Measurements from ENCODE around the gene GSTO1. TPM values are rescaled to one million over a fixed set of nuclear protein-coding genes. Genes with fewer than 3 reads are reported as not detected.
A peak's percentile ranks its signal among the peaks of the same experiment; 100 is the strongest.

The GSTO1 gene
- polyA plus RNA-seq, 1 donor (not counting 4 experiments of a cell fraction or from before 2014, with no cell fraction given) = 338 TPM

DNA sequence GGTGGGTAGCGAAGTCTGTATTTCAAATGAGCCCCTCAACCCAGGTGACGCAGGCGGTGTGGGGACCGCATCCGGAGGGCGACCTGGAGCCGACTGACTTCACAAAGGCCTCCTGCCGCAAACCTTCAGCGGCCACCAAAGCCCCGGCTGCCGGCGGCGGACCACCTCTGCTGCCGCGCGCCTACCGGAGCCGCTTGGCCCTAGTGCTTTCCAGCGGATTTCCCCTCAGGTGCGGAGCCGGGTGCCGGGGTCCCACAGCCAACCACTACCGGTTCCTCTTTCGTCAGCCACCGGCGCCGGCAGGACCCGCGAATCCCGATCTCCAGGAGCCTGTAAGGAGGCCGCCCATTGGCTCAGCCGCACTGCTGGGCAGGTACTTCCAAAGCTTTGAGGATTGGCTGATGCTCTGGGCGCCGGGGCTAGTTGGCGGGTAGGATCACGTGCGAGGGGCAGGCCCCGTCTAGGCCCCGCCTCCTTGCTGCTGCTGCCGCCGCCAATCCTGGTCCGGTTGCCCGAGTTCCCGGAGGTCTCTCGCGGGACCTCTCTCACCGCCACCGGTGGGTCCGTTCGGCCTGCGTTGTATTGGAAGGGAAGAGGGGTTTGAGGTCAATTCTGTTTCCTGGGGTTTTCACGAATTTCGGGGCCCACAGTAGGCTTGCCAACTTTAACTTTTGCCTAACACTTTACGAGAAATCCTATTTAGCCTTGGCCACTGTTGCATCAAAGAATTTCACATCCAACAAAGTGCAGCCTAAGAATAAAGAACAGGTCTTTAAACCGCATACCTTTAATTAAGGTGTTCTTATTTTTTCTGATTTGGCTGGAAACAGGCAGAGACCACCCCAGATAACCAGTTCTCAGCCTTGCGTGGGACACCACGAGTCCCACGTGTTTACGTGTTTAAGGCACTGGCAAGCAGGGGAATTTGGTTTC is 14.3 kb downstream of the GSTO1 start, which contains the start of gene GSTO2:
Gene GSTO2 (plus strand): TSS at position 472 of the 933 bp plus-strand sequence. CDS start 5,732 bp downstream, outside the sequence.
- FAIRE-seq = no peak
- dilution Hi-C loops (cut with MboI; ENCODE audit: extremely low pct_ligation_motif_present, low sequenced_read_pairs) = no loop called here
- H2AFZ ChIP-seq (ENCODE audit: control insufficient read depth, low read length) = peak within 1 kb of the TSS; percentile 89

GRCh38 chr10:104273286-104273685 is 18.6 kb downstream of the GSTO1 start:
- TF ChIP-seq CTCF (optimal IDR thresholded peaks at IDR 0.05 in 1 of 3, IDR thresholded peaks at IDR 0.05 in 1 of 3, conservative IDR thresholded peaks at IDR 0.05 in 1 of 3; ENCODE audit: extremely low read depth in 1 of 3, insufficient read depth in 2 of 3, low read length in 3 of 3) = no peak
- Histone ChIP-seq H3K4me3 (ENCODE audit: control insufficient read depth in 2 of 3, extremely low read depth in 1 of 3, insufficient read depth in 2 of 3, low read depth in 1 of 3, low read length in 3 of 3) (no peak overlapping the region), H2AFZ (ENCODE audit: control insufficient read depth, low read length) (no peak overlapping the region), H3K9me3 (ENCODE audit: control insufficient read depth, low read depth, low read length) (no peaks in the 10 kb centered on the region), H3K27ac (ENCODE audit: control insufficient read depth, insufficient read depth, low read length) (no peak overlapping the region), H3K27me3 (ENCODE audit: control insufficient read depth, extremely low read depth, insufficient read depth, low read length) (no peaks in the 10 kb centered on the region), H3K9me1 (ENCODE audit: control insufficient read depth, extremely low read depth, insufficient read depth, low read length) (no peaks in the 10 kb centered on the region), H3K79me2 (ENCODE audit: control insufficient read depth, insufficient read depth, low read length) (peaks cover 11% of the 10 kb centered on the region), H3K4me1 (ENCODE audit: control insufficient read depth, extremely low read depth, insufficient read depth, low read length) (peaks cover 19% of the 10 kb centered on the region), H3K36me3 (ENCODE audit: control insufficient read depth in 2 of 2, extremely low read depth in 1 of 2, insufficient read depth in 2 of 2, low read length in 2 of 2) (peaks cover 3 to 6% of the 10 kb centered on the region in 2 experiments), H3K9ac (ENCODE audit: control insufficient read depth, extremely low read depth, insufficient read depth, low read length) (no peak overlapping the region), H4K20me1 (ENCODE audit: control insufficient read depth, extremely low read depth, insufficient read depth, low read length) (no peaks in the 10 kb centered on the region), H3K4me2 (ENCODE audit: control insufficient read depth, extremely low read depth, insufficient read depth, low read depth, low read length) (no peak overlapping the region)
- dilution Hi-C loops (cut with MboI; ENCODE audit: extremely low pct_ligation_motif_present, low sequenced_read_pairs) = no loop called here
- DNase-seq (ENCODE audit: low read depth, low spot score) (no peak), FAIRE-seq (no peak)

More for the DNA sequence above, 14.3 kb downstream of the GSTO1 start, which contains the start of gene GSTO2:
- H3K9me3 ChIP-seq (ENCODE audit: control insufficient read depth, low read depth, low read length) = no peaks in the 10 kb centered on the region
- H3K36me3 ChIP-seq (ENCODE audit: control insufficient read depth in 2 of 2, extremely low read depth in 1 of 2, insufficient read depth in 2 of 2, low read length in 2 of 2) = peaks cover 7 to 12% of the 10 kb centered on the region in 2 experiments
- H3K4me1 ChIP-seq (ENCODE audit: control insufficient read depth, extremely low read depth, insufficient read depth, low read length) = peaks cover 8% of the 10 kb centered on the region
- peak within 1 kb of the TSS; percentile 96 for H3K9ac ChIP-seq (ENCODE audit: control insufficient read depth, extremely low read depth, insufficient read depth, low read length)
- peak within 1 kb of the TSS; percentile 87 for H3K4me2 ChIP-seq (ENCODE audit: control insufficient read depth, extremely low read depth, insufficient read depth, low read depth, low read length)
- H3K27ac ChIP-seq (ENCODE audit: control insufficient read depth, insufficient read depth, low read length) = peak within 1 kb of the TSS; percentile 95
- DNase-seq (ENCODE audit: low read depth, low spot score) = peak; percentile 87
- H3K4me3 ChIP-seq (ENCODE audit: control insufficient read depth in 2 of 3, extremely low read depth in 1 of 3, insufficient read depth in 2 of 3, low read depth in 1 of 3, low read length in 3 of 3) = peak within 1 kb of the TSS; percentile 61 to 89 (median 75)
- no peaks in the 10 kb centered on the region for H3K27me3 ChIP-seq (ENCODE audit: control insufficient read depth, extremely low read depth, insufficient read depth, low read length)
- peaks cover 22% of the 10 kb centered on the region for H3K79me2 ChIP-seq (ENCODE audit: control insufficient read depth, insufficient read depth, low read length)
- TF ChIP-seq CTCF (optimal IDR thresholded peaks at IDR 0.05 in 1 of 3, IDR thresholded peaks at IDR 0.05 in 1 of 3, conservative IDR thresholded peaks at IDR 0.05 in 1 of 3; ENCODE audit: extremely low read depth in 1 of 3, insufficient read depth in 2 of 3, low read length in 3 of 3) (no peak), EZH2 (IDR thresholded peaks at IDR 0.05; ENCODE audit: low read length) (no peak)
- H3K9me1 ChIP-seq (ENCODE audit: control insufficient read depth, extremely low read depth, insufficient read depth, low read length) = no peaks in the 10 kb centered on the region
- H4K20me1 ChIP-seq (ENCODE audit: control insufficient read depth, extremely low read depth, insufficient read depth, low read length) = no peaks in the 10 kb centered on the region
